Osteocyte (in vitro differentiated cells): Measurements from ENCODE around the gene GPRIN3. TPM values are rescaled to one million over a fixed set of nuclear protein-coding genes. Genes with fewer than 3 reads are reported as not detected.

ENCODE experiments used
- DNase-seq: peaks from one replicate; pipeline ENCODE4 v3.0.0; 2021; ENCODE audit warnings: mixed read lengths; ENCODE audit not compliant: unreplicated experiment; ENCODE audit errors: extremely low spot score
- H3K27ac Mint-ChIP-seq: one replicate; pipeline ENCODE4 v1.8.0; 2021; ENCODE audit warnings: mild to moderate bottlenecking, mixed read lengths; ENCODE audit not compliant: unreplicated experiment
- H3K27me3 Mint-ChIP-seq: one replicate; pipeline ENCODE4 v1.8.0; 2021; ENCODE audit warnings: mixed read lengths; ENCODE audit not compliant: unreplicated experiment
- H3K36me3 Mint-ChIP-seq: one replicate; pipeline ENCODE4 v1.8.0; 2021; ENCODE audit warnings: mixed read lengths; ENCODE audit not compliant: unreplicated experiment
- H3K4me1 Mint-ChIP-seq: one replicate; pipeline ENCODE4 v1.8.0; 2021; ENCODE audit warnings: mixed read lengths; ENCODE audit not compliant: unreplicated experiment
- H3K4me3 Mint-ChIP-seq: one replicate; pipeline ENCODE4 v1.8.0; 2021; ENCODE audit warnings: mild to moderate bottlenecking, moderate library complexity, mixed read lengths; ENCODE audit not compliant: unreplicated experiment
- H3K9me3 Mint-ChIP-seq: one replicate; pipeline ENCODE4 v1.8.0; 2021; ENCODE audit warnings: mixed read lengths; ENCODE audit not compliant: unreplicated experiment
- CTCF ChIP-seq: fragments of 200-600 bp; sonication (generic); IDR thresholded peaks from 2 replicates; pipeline ENCODE4 v1.5.0; 2021; ENCODE audit warnings: antibody characterized with exemption, mild to moderate bottlenecking, moderate library complexity
- total RNA-seq: library from RNA; stranded (reverse); gene quantifications from 2 replicates; pipeline ENCODE4 v1.2.1, GENCODE V29; 2021

The GPRIN3 gene
- total RNA-seq, 1 donor from 2014 or later: not detected

GRCh38 chr4:89267392-89267791 is 40.2 kb downstream of the GPRIN3 start:
- Mint-ChIP-seq H3K27ac (no peak overlapping the region), H3K9me3 (no peaks in the 10 kb centered on the region), H3K36me3 (no peaks in the 10 kb centered on the region), H3K4me1 (no peaks in the 10 kb centered on the region), H3K27me3 (peaks cover 5% of the 10 kb centered on the region), H3K4me3 (no peak overlapping the region)
- no peak for TF ChIP-seq CTCF
- DNase-seq: no peak

GRCh38 chr4:89266128-89266527 is 41.5 kb downstream of the GPRIN3 start:
- H3K4me1 Mint-ChIP-seq: no peaks in the 10 kb centered on the region
- H3K27me3 Mint-ChIP-seq: peaks cover 5% of the 10 kb centered on the region
- H3K4me3 Mint-ChIP-seq: no peak overlapping the region
- no peak for DNase-seq
- no peak overlapping the region for H3K27ac Mint-ChIP-seq
- no peak for TF ChIP-seq CTCF
- no peaks in the 10 kb centered on the region for H3K9me3 Mint-ChIP-seq
- no peaks in the 10 kb centered on the region for H3K36me3 Mint-ChIP-seq

GRCh38 chr4:89263265-89263664 is 44.3 kb downstream of the GPRIN3 start:
- DNase-seq: no peak
- no peak overlapping the region for H3K4me3 Mint-ChIP-seq
- H3K9me3 Mint-ChIP-seq: no peaks in the 10 kb centered on the region
- H3K36me3 Mint-ChIP-seq: no peaks in the 10 kb centered on the region
- peaks cover 4% of the 10 kb centered on the region for H3K27me3 Mint-ChIP-seq
- H3K4me1 Mint-ChIP-seq: no peaks in the 10 kb centered on the region
- H3K27ac Mint-ChIP-seq: no peak overlapping the region
- no peak for TF ChIP-seq CTCF

- H3K27ac Mint-ChIP-seq: no peak overlapping the region
- no peaks in the 10 kb centered on the region for H3K4me1 Mint-ChIP-seq
- H3K4me3 Mint-ChIP-seq: no peak overlapping the region
- H3K9me3 Mint-ChIP-seq: no peaks in the 10 kb centered on the region
- no peak for TF ChIP-seq CTCF
- H3K27me3 Mint-ChIP-seq: peaks cover 9% of the 10 kb centered on the region
- no peaks in the 10 kb centered on the region for H3K36me3 Mint-ChIP-seq
- no peak for DNase-seq
Observed at GRCh38 chr4:89259301-89260028, 48.1 kb downstream of the GPRIN3 start.

GRCh38 chr4:89258506-89258905 is 49.1 kb downstream of the GPRIN3 start:
- Mint-ChIP-seq H3K27me3 (peaks cover 9% of the 10 kb centered on the region), H3K9me3 (peaks cover 4% of the 10 kb centered on the region), H3K4me3 (no peak overlapping the region), H3K36me3 (no peaks in the 10 kb centered on the region), H3K27ac (no peak overlapping the region), H3K4me1 (no peaks in the 10 kb centered on the region)
- DNase-seq: no peak
- TF ChIP-seq CTCF: no peak
